DMS53 (cell line): ENCODE measurements around the gene D2HGDH.

Experiments
- DNase-seq: peaks from one replicate; lab custom pipeline; 2025; lab: John Stamatoyannopoulos, UW

The D2HGDH gene

GRCh38 chr2:241734467-241735208 is at the start of gene D2HGDH:
Gene D2HGDH, plus strand, starts transcription at chr2:241734630. Its CDS starts 595 bp downstream, at chr2:241735225.
- peak; percentile 90 for DNase-seq

- no peak for DNase-seq
These were observed 48.1 kb upstream of the D2HGDH start for GRCh38 chr2:241686324-241686649.

- DNase-seq = peak; percentile 97
These were observed 47.6 kb upstream of the D2HGDH start, which contains the start of gene DTYMK for GRCh38 chr2:241686650-241687425. Gene DTYMK, minus strand, starts transcription at chr2:241686815. Its CDS starts 32 bp downstream, at chr2:241686783.

GRCh38 chr2:241689306-241689705 is 45.1 kb upstream of the D2HGDH start:
- DNase-seq = no peak

- no peak for DNase-seq
These were observed 44.2 kb upstream of the D2HGDH start for GRCh38 chr2:241690202-241690717.

GRCh38 chr2:241692448-241692847 is 42.0 kb upstream of the D2HGDH start:
- no peak for DNase-seq

- DNase-seq = no peak
These were observed 38.8 kb upstream of the D2HGDH start for GRCh38 chr2:241695651-241696050.

- peak; percentile 96 for DNase-seq
These were observed 33.4 kb upstream of the D2HGDH start for GRCh38 chr2:241701149-241701398.

- peak; percentile 95 for DNase-seq
These were observed 32.9 kb upstream of the D2HGDH start, which contains the start of gene ING5 for GRCh38 chr2:241701399-241702154. Gene ING5, plus strand, starts transcription at chr2:241702039. Its CDS starts 27 bp downstream, at chr2:241702066.

- DNase-seq = peak; percentile 89
These were observed 32.0 kb upstream of the D2HGDH start for GRCh38 chr2:241702155-241703031.

GRCh38 chr2:241703032-241703604 is 31.3 kb upstream of the D2HGDH start:
- peak; percentile 48 for DNase-seq

- no peak for DNase-seq
These were observed 27.9 kb upstream of the D2HGDH start for GRCh38 chr2:241706537-241706936.

GRCh38 chr2:241708879-241709278 is 25.6 kb upstream of the D2HGDH start:
- DNase-seq = no peak

- no peak for DNase-seq
These were observed 15.3 kb upstream of the D2HGDH start for GRCh38 chr2:241719093-241719492.

- DNase-seq = no peak
These were observed 14.3 kb upstream of the D2HGDH start for GRCh38 chr2:241720099-241720498.

- DNase-seq = no peak
These were observed 13.9 kb upstream of the D2HGDH start for GRCh38 chr2:241720560-241720959.

GRCh38 chr2:241721852-241722251 is 12.6 kb upstream of the D2HGDH start:
- no peak for DNase-seq

- no peak for DNase-seq
These were observed 11.5 kb upstream of the D2HGDH start for GRCh38 chr2:241722896-241723454.

- no peak for DNase-seq
These were observed 10.0 kb upstream of the D2HGDH start for GRCh38 chr2:241724259-241724974.
